HG02610 (cell line): Measurements from ENCODE around the gene PLCD3.

ENCODE experiments used
- ATAC-seq: cut with Tn5 transposase; IDR thresholded peaks from one replicate; pipeline ENCODE4 v1.9.1; 2021; ENCODE audit warnings: mild to moderate bottlenecking, moderate library complexity; ENCODE audit not compliant: unreplicated experiment

PLCD3 gene

DNA sequence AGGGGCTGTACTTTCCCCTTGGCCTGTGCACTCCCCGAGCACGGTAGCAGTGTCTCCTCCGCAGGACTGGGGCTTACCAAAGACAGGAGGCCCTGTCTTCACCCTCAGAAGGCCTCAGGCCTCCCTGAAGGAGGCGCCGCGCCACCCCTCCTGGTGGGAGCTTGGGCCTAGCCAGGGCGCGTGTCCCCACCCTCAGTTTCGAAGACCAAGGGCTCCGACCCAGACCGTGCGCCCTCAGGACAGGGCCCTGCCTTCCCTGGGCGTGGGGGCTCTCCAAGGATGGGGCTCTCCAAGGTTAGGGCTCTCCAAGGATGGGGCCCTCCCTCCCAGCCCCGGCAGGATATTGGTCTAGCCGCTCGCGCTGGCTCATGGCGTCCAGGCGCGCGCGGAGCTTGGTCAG lies 11.8 kb downstream of the PLCD3 start:
- no peak for ATAC-seq

GRCh38 chr17:45119964-45120363 lies 12.4 kb downstream of the PLCD3 start:
- no peak for ATAC-seq

DNA sequence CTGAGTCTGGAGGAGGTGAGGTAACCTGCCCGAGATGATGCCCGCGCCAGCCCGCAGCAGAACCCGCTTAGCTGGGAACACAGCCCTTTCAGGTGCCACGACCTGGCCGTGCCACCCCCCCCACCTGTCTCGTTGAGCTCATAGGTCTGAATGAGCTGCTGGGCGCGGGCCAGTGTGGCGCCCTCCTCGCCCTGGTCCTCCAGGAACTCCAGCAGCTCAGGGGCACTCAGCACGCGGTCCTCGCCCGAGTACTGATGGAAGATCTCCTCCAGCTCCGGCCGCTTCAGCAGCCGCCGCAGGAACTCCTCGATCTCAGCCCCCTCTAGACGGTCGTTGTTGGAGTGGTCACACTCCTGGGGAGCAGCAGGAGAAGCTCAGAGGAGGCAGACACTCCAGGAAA lies 13.6 kb downstream of the PLCD3 start:
- no peak for ATAC-seq

- ATAC-seq: no peak
These were observed 14.3 kb downstream of the PLCD3 start for GRCh38 chr17:45117848-45118646.

DNA sequence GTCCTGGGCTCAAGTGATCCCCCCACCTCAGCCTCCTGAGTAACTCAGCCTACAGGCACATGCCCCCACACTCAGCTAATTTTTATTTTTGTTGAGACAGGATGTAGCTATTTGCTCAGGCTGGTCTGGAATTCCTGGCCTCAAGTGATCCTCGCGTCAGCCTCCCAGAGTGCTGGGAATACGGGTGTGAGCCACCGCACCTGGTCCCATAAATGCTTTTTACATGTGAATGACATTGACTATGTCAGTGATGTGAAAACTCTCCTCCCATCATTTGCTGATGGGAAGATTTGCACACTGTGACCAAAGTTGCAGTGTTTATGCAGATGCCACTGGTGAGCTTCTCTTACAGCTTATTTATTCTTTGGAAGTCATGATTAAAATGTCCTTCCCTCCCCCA lies 15.0 kb downstream of the PLCD3 start:
- no peak for ATAC-seq

- no peak for ATAC-seq
These were observed 15.8 kb downstream of the PLCD3 start for GRCh38 chr17:45116434-45117016.

DNA sequence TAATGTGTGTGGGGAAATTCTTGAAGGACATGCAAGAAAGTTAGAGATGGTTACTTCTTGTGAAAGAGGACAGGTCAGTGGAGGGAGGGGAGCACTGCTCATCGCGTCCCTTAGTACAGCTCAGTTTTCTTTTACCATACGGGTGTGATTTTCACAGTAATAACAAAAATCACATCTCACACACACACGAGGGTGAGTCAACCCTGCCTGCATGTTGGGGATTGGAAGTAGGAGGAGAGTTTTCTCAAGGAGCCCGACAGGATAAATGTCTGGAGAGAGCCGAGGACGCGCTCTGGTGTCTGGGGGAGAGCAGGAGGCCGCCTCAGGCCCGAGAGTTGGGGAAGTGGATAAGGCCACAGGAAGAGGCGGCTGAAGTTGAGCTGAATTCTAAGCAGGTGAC lies 16.4 kb downstream of the PLCD3 start:
- no peak for ATAC-seq

DNA sequence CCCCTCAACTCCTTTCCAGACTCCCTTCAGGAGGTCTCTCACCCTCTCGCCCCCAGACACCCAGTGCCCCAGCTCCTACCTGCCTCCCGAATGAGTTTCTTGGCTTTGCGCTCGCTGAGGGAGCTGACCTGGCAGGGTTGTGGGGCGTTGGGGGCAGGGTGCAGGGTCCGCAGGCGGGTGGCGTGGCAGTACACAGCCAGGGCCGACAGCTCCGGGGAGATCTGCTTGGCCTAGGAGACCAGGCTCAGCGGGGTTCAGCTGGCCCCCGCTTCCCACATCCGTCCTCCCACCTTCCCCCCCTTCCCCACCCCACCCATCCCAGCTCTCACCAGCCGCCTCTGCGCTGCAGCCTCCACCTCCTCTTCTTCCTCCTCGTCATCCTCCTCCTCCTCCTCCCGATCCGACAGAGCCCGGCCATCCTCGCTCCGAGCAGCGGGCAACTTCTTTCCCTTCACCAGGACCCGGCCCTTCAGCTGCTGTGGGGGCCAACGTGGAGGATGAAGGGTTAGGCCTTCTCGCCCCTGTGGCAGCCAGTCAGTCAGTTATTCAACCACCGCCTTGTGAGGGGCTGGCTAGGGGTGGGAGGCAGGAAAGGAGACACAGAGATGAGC lies 17.2 kb downstream of the PLCD3 start:
- no peak for ATAC-seq

- ATAC-seq: no peak
These were observed 18.0 kb downstream of the PLCD3 start for GRCh38 chr17:45114117-45114932.

- no peak for ATAC-seq
These were observed 18.9 kb downstream of the PLCD3 start for GRCh38 chr17:45113424-45113754.

DNA sequence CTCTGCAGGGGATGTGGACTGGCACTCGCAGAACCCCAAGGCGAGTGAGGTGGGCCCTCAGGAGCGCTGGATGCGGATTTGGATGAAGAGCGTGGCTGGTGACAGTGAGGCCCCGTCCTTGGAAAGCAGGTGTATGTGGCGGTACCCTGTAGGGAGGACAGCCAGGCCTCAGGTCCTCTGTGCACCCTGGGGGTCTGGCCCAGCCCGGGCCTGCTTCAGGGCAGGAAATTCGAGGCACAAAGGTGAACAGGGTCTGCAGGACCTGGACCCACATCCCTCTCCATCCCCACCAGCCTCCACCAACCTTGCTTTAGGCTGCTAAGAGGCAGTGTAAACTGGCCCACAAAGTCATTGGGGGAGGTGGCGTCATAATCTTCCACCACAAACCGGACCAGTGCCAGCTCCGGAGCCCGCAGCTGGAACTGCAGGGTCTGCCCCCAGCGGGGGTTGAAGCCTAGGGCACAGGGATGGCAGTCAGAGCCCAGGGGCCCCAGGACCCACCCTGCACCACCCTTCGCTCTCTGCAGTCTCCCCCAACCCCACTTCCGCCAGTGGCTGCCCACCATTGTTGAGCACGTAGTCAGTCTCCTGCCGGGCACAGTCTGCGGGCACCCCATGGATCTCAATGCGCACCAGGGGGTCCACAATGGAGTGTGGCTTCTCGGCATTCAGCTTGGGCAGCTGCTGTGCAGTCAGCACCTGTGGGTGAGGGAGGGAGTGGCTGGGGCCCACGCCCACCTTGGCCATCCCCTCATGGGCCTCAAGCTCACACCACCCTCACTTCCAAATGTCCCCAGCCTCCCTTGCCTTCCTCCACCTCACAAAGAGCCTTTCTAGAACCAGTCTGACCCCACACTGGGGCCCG lies 19.5 kb downstream of the PLCD3 start:
- ATAC-seq: no peak

- ATAC-seq: no peak
These were observed 20.5 kb downstream of the PLCD3 start for GRCh38 chr17:45111850-45112249.

GRCh38 chr17:45110676-45111611 lies 21.4 kb downstream of the PLCD3 start:
- no peak for ATAC-seq

GRCh38 chr17:45108595-45109521 lies 23.5 kb downstream of the PLCD3 start:
- ATAC-seq: no peak

GRCh38 chr17:45108051-45108450 lies 24.3 kb downstream of the PLCD3 start:
- no peak for ATAC-seq

DNA sequence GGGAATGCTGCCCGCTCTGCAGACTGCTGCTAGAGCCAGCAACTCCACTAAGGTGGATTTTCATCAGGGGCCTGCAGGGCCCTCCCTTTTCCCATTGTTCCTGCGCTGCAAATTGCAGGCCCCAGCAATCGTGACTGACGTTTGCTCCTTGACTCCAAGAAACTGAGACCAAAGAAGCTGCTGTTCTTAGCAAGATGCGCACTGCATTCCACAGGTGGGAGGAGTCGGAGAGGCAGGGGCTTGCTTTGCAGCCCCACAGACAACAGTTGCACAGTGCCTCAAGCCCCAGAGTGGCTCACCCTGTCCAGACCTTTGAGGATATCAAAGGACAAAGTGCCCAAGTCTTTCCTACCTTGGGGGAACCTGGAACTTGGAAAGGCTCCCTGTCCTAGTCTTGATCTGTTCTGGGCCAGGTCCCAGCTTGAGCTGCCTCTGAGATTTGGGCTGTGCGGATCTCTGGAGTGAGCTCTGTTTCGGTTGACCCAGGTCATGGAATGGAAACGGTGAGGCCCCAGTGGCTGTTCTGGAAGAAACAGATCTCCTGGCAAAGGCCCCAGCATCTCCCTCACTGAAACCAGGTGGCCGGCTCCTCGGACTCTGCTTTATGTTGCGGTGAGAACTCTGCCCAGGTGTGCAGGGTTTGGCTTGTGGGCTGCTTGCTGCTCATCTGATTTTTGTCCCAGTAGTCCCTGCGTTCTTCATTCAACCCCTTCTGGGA lies 24.9 kb downstream of the PLCD3 start:
- ATAC-seq: no peak

- ATAC-seq: no peak
These were observed 25.7 kb downstream of the PLCD3 start for GRCh38 chr17:45106582-45106981.

DNA sequence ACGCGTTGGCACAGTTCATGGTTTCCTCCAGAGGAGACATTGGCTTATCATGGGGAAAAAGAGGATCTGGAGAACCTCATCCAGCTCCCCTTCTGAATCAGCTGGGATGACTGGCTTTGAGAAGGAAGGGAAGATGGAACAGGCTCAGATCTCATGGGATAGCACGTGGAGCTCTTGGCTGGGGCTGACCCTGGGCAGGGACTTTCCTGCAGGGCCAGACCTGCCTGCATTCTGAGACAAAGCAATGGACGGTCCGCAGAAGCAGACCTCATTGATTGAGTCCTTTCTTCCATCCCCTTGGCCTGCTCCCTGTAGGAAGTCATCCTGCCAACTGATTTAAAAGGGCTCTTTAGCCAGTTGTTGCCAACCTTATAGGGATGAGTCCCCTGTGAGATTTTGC lies 26.2 kb downstream of the PLCD3 start:
- no peak for ATAC-seq
